DMS153 treated with DMSO at 0.1 percent for 48 hours (cell line): ENCODE measurements around the gene C1QTNF3.
"Not testable (repeated sequence)": the region's sequence is repeated elsewhere in the genome, so short reads cannot be mapped to it uniquely, and the experiment has no call there.

Experiments used
- DNase-seq: peaks from one replicate; lab custom pipeline; 2025; ENCODE audit not compliant: unreplicated experiment; lab: John Stamatoyannopoulos, UW

Gene C1QTNF3

GRCh38 chr5:34053133-34053532, 10.1 kb upstream of the C1QTNF3 start:
- DNase-seq = no peak

- DNase-seq = no peak
Measured at GRCh38 chr5:34051374-34051980, 8.5 kb upstream of the C1QTNF3 start.

GRCh38 chr5:34047774-34048572, 5.0 kb upstream of the C1QTNF3 start:
- no peak for DNase-seq

- DNase-seq = no peak
Measured at GRCh38 chr5:34047143-34047542, 4.1 kb upstream of the C1QTNF3 start.

- DNase-seq = no peak
Measured at GRCh38 chr5:34045996-34046395, 3.0 kb upstream of the C1QTNF3 start.

GRCh38 chr5:34045023-34045422, 2.0 kb upstream of the C1QTNF3 start:
- DNase-seq = no peak

GRCh38 chr5:34042321-34042720, 692 bp downstream of the C1QTNF3 start:
- DNase-seq = no peak

GRCh38 chr5:34041247-34041972, 1.6 kb downstream of the C1QTNF3 start:
- no peak for DNase-seq

- no peak for DNase-seq
Measured at GRCh38 chr5:34040472-34040871, 2.5 kb downstream of the C1QTNF3 start.

GRCh38 chr5:34039398-34040157, 3.4 kb downstream of the C1QTNF3 start:
- no peak for DNase-seq

- DNase-seq = no peak
Measured at GRCh38 chr5:34038838-34039237, 4.2 kb downstream of the C1QTNF3 start.

- DNase-seq = no peak
Measured at GRCh38 chr5:34038390-34038789, 4.6 kb downstream of the C1QTNF3 start.

GRCh38 chr5:34037726-34038125, 5.3 kb downstream of the C1QTNF3 start:
- no peak for DNase-seq

GRCh38 chr5:34035756-34036155, 7.3 kb downstream of the C1QTNF3 start:
- no peak for DNase-seq

GRCh38 chr5:34034534-34035327, 8.3 kb downstream of the C1QTNF3 start:
- no peak for DNase-seq

GRCh38 chr5:34031966-34032365, 11.0 kb downstream of the C1QTNF3 start:
- no peak for DNase-seq

- DNase-seq = no peak
Measured at GRCh38 chr5:34031117-34031516, 11.9 kb downstream of the C1QTNF3 start.

GRCh38 chr5:34030585-34030984, 12.4 kb downstream of the C1QTNF3 start:
- DNase-seq = not testable (repeated sequence)

GRCh38 chr5:34030048-34030447, 13.0 kb downstream of the C1QTNF3 start:
- DNase-seq = no peak

GRCh38 chr5:34028349-34028748, 14.7 kb downstream of the C1QTNF3 start:
- DNase-seq = no peak
